ENCODE measurements around the gene PTP4A2.

DNA sequence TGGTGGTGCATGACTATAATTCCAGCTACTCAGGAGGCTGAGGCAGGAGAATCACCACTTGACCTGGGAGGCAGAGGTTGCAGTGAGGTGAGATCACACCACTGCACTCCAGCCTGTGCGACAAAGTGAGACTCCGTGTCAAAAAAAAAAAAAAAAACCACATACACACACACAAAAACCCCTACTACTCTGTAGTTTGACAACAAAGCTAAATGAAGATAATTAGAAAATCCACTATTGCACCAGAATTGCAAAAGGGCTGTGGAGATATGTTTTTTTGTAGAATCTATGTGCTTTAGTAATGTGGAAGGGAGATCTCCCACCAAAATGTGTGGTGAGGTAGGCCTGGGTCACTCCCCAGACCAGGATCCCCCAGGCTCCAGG is 43.3 kb upstream of the PTP4A2 start:
- TF ChIP-seq, protein P1, sequence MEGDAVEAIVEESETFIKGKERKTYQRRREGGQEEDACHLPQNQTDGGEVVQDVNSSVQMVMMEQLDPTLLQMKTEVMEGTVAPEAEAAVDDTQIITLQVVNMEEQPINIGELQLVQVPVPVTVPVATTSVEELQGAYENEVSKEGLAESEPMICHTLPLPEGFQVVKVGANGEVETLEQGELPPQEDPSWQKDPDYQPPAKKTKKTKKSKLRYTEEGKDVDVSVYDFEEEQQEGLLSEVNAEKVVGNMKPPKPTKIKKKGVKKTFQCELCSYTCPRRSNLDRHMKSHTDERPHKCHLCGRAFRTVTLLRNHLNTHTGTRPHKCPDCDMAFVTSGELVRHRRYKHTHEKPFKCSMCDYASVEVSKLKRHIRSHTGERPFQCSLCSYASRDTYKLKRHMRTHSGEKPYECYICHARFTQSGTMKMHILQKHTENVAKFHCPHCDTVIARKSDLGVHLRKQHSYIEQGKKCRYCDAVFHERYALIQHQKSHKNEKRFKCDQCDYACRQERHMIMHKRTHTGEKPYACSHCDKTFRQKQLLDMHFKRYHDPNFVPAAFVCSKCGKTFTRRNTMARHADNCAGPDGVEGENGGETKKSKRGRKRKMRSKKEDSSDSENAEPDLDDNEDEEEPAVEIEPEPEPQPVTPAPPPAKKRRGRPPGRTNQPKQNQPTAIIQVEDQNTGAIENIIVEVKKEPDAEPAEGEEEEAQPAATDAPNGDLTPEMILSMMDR (IDR thresholded peaks at IDR 0.05 in 4 of 5, conservative IDR thresholded peaks at IDR 0.05 in 1 of 5): no peak
- no peak for TF ChIP-seq POLR2A (IDR thresholded peaks at IDR 0.05)
